Caco-2 (cell line): Measurements from ENCODE around the gene ARHGAP29. TPM values are rescaled to one million over a fixed set of nuclear protein-coding genes. Genes with fewer than 3 reads are reported as not detected.

ENCODE experiments used
- BruUV-seq: library from RNA; stranded (reverse); fragments of 400-500 nt; replicated peaks from 2 replicates; lab custom pipeline; 2021; lab: Mats Ljungman, UMichigan
- CTCF ChIA-PET: fragments of 300-600 bp; sonication (Branson Sonifier 250); formaldehyde crosslinking; loops from one replicate; lab custom pipeline; 2022; ENCODE audit warnings: antibody characterized with exemption; lab: Charles Lee
- POLR2A ChIA-PET: fragments of 300-600 bp; sonication (Branson Sonifier 250); formaldehyde crosslinking; loops from one replicate; lab custom pipeline; 2022; ENCODE audit warnings: antibody characterized with exemption; lab: Charles Lee
- DNase-seq, 2 experiments: peaks; one replicate each; pipeline versions ENCODE4 v3.0.0 to v3.0.0-alpha.2; 2020 to 2022
- H3K27me3 ChIP-seq: replicated peaks from 2 replicates; pipeline ENCODE4 v1.6.0; 2011; ENCODE audit warnings: low read length; ENCODE audit not compliant: control insufficient read depth, insufficient read depth
- H3K36me3 ChIP-seq: 2 replicates; pipeline ENCODE4 v1.5.1; 2011; ENCODE audit warnings: low read length; ENCODE audit not compliant: control insufficient read depth, insufficient read depth
- H3K4me1 ChIP-seq: fragments of 250-450 bp; sonication (Bioruptor Pico); 2 replicates; pipeline ENCODE4 v1.5.1; 2020; ENCODE audit warnings: mild to moderate bottlenecking
- H3K4me3 ChIP-seq: 2 replicates; pipeline ENCODE4 v1.5.1; 2011; ENCODE audit warnings: low read depth, mild to moderate bottlenecking, control low read depth, low read length
- H3K9me3 ChIP-seq: fragments of 250-450 bp; sonication (Bioruptor Pico); 2 replicates; pipeline ENCODE4 v1.5.1; 2020; ENCODE audit warnings: mild to moderate bottlenecking, moderate library complexity
- H3K27ac Mint-ChIP-seq: one replicate; pipeline ENCODE4 v1.8.0; 2022; ENCODE audit warnings: mixed read lengths; ENCODE audit not compliant: unreplicated experiment
- H3K27me3 Mint-ChIP-seq: one replicate; pipeline ENCODE4 v1.8.0; 2022; ENCODE audit warnings: mixed read lengths; ENCODE audit not compliant: insufficient read depth, unreplicated experiment
- H3K36me3 Mint-ChIP-seq: one replicate; pipeline ENCODE4 v1.8.0; 2022; ENCODE audit warnings: mild to moderate bottlenecking, mixed read lengths; ENCODE audit not compliant: insufficient read depth, unreplicated experiment
- H3K4me1 Mint-ChIP-seq: one replicate; pipeline ENCODE4 v1.8.0; 2022; ENCODE audit warnings: low read depth, mixed read lengths; ENCODE audit not compliant: unreplicated experiment
- H3K4me3 Mint-ChIP-seq: one replicate; pipeline ENCODE4 v1.8.0; 2022; ENCODE audit warnings: mild to moderate bottlenecking, moderate library complexity, mixed read lengths; ENCODE audit not compliant: unreplicated experiment
- H3K9me3 Mint-ChIP-seq: one replicate; pipeline ENCODE4 v1.8.0; 2022; ENCODE audit warnings: mixed read lengths; ENCODE audit not compliant: unreplicated experiment
- CTCF ChIP-seq, 2 experiments: fragments of 200-600 bp in 1 of 2; IDR thresholded peaks; 1 replicate in 1 of 2; 2 replicates in 1 of 2; pipeline versions ENCODE4 v1.5.1 to v1.8.0; 2011 to 2022; ENCODE audit warnings: antibody characterized with exemption in 1 of 2, control low read depth in 1 of 2, inconsistent platforms in 1 of 2, low read depth in 1 of 2, low read length in 1 of 2, mild to moderate bottlenecking in 1 of 2, moderate library complexity in 1 of 2; ENCODE audit not compliant: insufficient read depth in 1 of 2, severe bottlenecking in 1 of 2, unreplicated experiment in 1 of 2
- intact Hi-C: fragments of 100-400 bp; cut with micrococcal nuclease; formaldehyde crosslinking; loops from one replicate; pipeline ENCODE4 v1.10.0; 2022; ENCODE audit not compliant: unreplicated experiment
- total RNA-seq: library from RNA; stranded (reverse); gene quantifications from 2 replicates; pipeline ENCODE4 v1.2.3, GENCODE V29; 2022

Gene ARHGAP29
- total RNA-seq, 1 experiment from 2014 or later = 30.3 TPM

GRCh38 chr1:94209425-94209824 lies 28.0 kb downstream of the ARHGAP29 start:
- no peak for DNase-seq
- ChIA-PET CTCF (no interaction called here), POLR2A (interaction anchor here (0.6 kb wide), 1 partner anchor 28 kb away, joined by 6 read pairs; no protein-coding TSS in a partner anchor)
- Histone ChIP-seq H3K4me3 (no peak overlapping the region), H3K4me1 (no peaks in the 10 kb centered on the region), H3K36me3 (no peaks in the 10 kb centered on the region), H3K27me3 (no peaks in the 10 kb centered on the region), H3K9me3 (no peaks in the 10 kb centered on the region)
- Mint-ChIP-seq H3K4me1 (peaks cover 4% of the 10 kb centered on the region), H3K27me3 (no peaks in the 10 kb centered on the region), H3K4me3 (no peak overlapping the region), H3K27ac (no peak overlapping the region), H3K9me3 (no peaks in the 10 kb centered on the region), H3K36me3 (peaks cover 45% of the 10 kb centered on the region)
- BruUV-seq = no TSS peak
- intact Hi-C loops = no loop called here
- no peak for TF ChIP-seq CTCF (IDR thresholded peaks at IDR 0.05; ENCODE audit: insufficient read depth in 1 of 2, low read depth in 1 of 2, low read length in 1 of 2, severe bottlenecking in 1 of 2, unreplicated experiment in 1 of 2)

DNA sequence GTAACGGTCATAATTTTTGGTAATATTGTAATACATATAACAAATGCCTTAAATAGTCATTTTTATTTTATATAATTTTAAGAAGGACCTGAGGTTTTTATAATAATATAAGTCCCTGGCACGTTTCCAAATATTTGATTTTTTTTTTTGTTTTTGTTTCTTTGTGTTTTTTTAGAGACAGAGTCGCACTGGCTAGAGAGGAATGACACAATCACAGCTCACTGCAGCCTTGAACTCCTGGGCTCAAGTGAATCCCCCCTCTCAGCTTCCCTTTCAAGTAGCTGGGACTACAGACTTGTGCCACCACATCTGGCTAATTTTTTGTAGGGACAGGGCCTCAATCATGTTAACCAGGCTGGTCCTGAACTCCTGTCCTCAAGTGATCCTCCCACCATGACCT lies 29.7 kb downstream of the ARHGAP29 start:
- Mint-ChIP-seq H3K4me1 (no peaks in the 10 kb centered on the region), H3K9me3 (no peaks in the 10 kb centered on the region), H3K36me3 (peaks cover 45% of the 10 kb centered on the region), H3K27me3 (no peaks in the 10 kb centered on the region), H3K4me3 (no peak overlapping the region), H3K27ac (no peak overlapping the region)
- no TSS peak for BruUV-seq
- ChIA-PET CTCF (no interaction called here), POLR2A (no interaction called here)
- H3K4me1 ChIP-seq = no peaks in the 10 kb centered on the region
- H3K27me3 ChIP-seq = no peaks in the 10 kb centered on the region
- H3K9me3 ChIP-seq = no peaks in the 10 kb centered on the region
- DNase-seq = no peak
- H3K4me3 ChIP-seq = no peak overlapping the region
- no peak for TF ChIP-seq CTCF (IDR thresholded peaks at IDR 0.05; ENCODE audit: insufficient read depth in 1 of 2, low read depth in 1 of 2, low read length in 1 of 2, severe bottlenecking in 1 of 2, unreplicated experiment in 1 of 2)
- H3K36me3 ChIP-seq = no peaks in the 10 kb centered on the region
- intact Hi-C loops = no loop called here

GRCh38 chr1:94205639-94206038 lies 31.7 kb downstream of the ARHGAP29 start:
- no peaks in the 10 kb centered on the region for H3K36me3 ChIP-seq
- Mint-ChIP-seq H3K4me1 (no peaks in the 10 kb centered on the region), H3K4me3 (no peak overlapping the region), H3K36me3 (peaks cover 58% of the 10 kb centered on the region), H3K27ac (no peak overlapping the region), H3K9me3 (no peaks in the 10 kb centered on the region), H3K27me3 (no peaks in the 10 kb centered on the region)
- ChIA-PET CTCF (interaction anchor here (0.6 kb wide), 2 partner anchors 12 to 159 kb away, joined by 3 to 6 read pairs; no protein-coding TSS in a partner anchor), POLR2A (interaction anchor here (0.5 kb wide), 1 partner anchor 402 kb away, joined by 4 read pairs; no protein-coding TSS in a partner anchor)
- no peaks in the 10 kb centered on the region for H3K27me3 ChIP-seq
- H3K9me3 ChIP-seq = no peaks in the 10 kb centered on the region
- BruUV-seq = no TSS peak
- DNase-seq = no peak
- no peak for TF ChIP-seq CTCF (IDR thresholded peaks at IDR 0.05; ENCODE audit: insufficient read depth in 1 of 2, low read depth in 1 of 2, low read length in 1 of 2, severe bottlenecking in 1 of 2, unreplicated experiment in 1 of 2)
- no peak overlapping the region for H3K4me3 ChIP-seq
- no peaks in the 10 kb centered on the region for H3K4me1 ChIP-seq
- intact Hi-C loops = no loop called here
